K562 (cell line): ENCODE data around the gene SYCN. TPM values are rescaled to one million over a fixed set of nuclear protein-coding genes. Genes with fewer than 3 reads are reported as not detected.
A peak's percentile ranks its signal among the peaks of the same experiment; 100 is the strongest.

ENCODE experiments used
- ATAC-seq: fragments of 200-7000 bp; cut with Tn5 transposase; 3 replicates; pipeline ENCODE4 v1.9.1; 2020; ENCODE audit warnings: moderate library complexity
- BruUV-seq: library from RNA; stranded (reverse); fragments of 400-500 nt; replicated peaks from 2 replicates; lab custom pipeline; 2021; lab: Mats Ljungman, UMichigan
- CTCF ChIA-PET: fragments of 300-600 bp; formaldehyde crosslinking; extraction: SDS; loops from one replicate; lab custom pipeline; 2021; ENCODE audit warnings: low intra/inter-chr PET ratio; lab: Yijun Ruan, JAX
- POLR2A ChIA-PET: fragments of 300-600, 350-650 bp; sonication (Branson Sonifier 250); formaldehyde crosslinking; extraction: SDS; loops from one replicate; lab custom pipeline; 2021; ENCODE audit warnings: antibody characterized with exemption, inconsistent platforms; lab: Yijun Ruan, JAX
- DNase-seq, 4 experiments: peaks; one replicate each; pipeline versions ENCODE4 v3.0.0 to v3.0.0-alpha.2; 2011 to 2018; ENCODE audit warnings: low spot score in 3 of 4, mixed read lengths in 3 of 4; ENCODE audit errors: extremely low read depth in 1 of 4
- FAIRE-seq: peaks from 2 replicates; lab custom pipeline; 2011; peaks lifted over from hg19 to GRCh38; lab: Jason Lieb, UNC
- H2AFZ ChIP-seq: 2 replicates; pipeline ENCODE4 v1.6.0; 2011; ENCODE audit warnings: low read depth, low read length, control low read depth, inconsistent platforms
- H3K27ac ChIP-seq: fragments of 200-600 bp; 3 replicates; pipeline ENCODE4 v1.8.0; 2011; ENCODE audit warnings: low read depth, mild to moderate bottlenecking, control low read depth, inconsistent platforms, low read length, moderate library complexity, mixed read lengths; ENCODE audit errors: extremely low read depth
- H3K27me3 ChIP-seq, 2 experiments: fragments of 300-600 bp in 1 of 2; 2 replicates in 1 of 2; 3 replicates in 1 of 2; pipeline versions ENCODE4 v1.6.0 to v1.8.0; 2011; ENCODE audit warnings: inconsistent platforms in 2 of 2, low read length in 2 of 2, mild to moderate bottlenecking in 1 of 2, mixed read lengths in 1 of 2, moderate library complexity in 1 of 2; ENCODE audit not compliant: control insufficient read depth in 2 of 2, insufficient read depth in 2 of 2
- H3K36me3 ChIP-seq: fragments of 300-600 bp; 3 replicates; pipeline ENCODE4 v1.8.0; 2011; ENCODE audit warnings: mild to moderate bottlenecking, low read length, inconsistent platforms; ENCODE audit not compliant: control insufficient read depth, insufficient read depth
- H3K4me1 ChIP-seq, 2 experiments: fragments of 200-600 bp in 1 of 2; replicated peaks in 1 of 2; 2 replicates in 1 of 2; 3 replicates in 1 of 2; pipeline versions ENCODE4 v1.5.1 to v1.8.0; 2011; ENCODE audit warnings: inconsistent platforms in 2 of 2, low read length in 2 of 2, mild to moderate bottlenecking in 1 of 2, mixed read lengths in 1 of 2, moderate library complexity in 1 of 2; ENCODE audit not compliant: control insufficient read depth in 2 of 2, insufficient read depth in 2 of 2
- H3K4me2 ChIP-seq: 2 replicates; pipeline ENCODE4 v1.6.1; 2011; ENCODE audit warnings: low read length, control low read depth, inconsistent platforms, mixed read lengths; ENCODE audit not compliant: insufficient read depth
- H3K4me3 ChIP-seq: fragments of 200-600 bp; sonication (generic), shearing (Covaris generic); 2 replicates; pipeline ENCODE4 v1.5.1; 2016; ENCODE audit warnings: control low read depth, inconsistent platforms
- H3K79me2 ChIP-seq: fragments of 200-600 bp; 3 replicates; pipeline ENCODE4 v1.8.0; 2011; ENCODE audit warnings: low read length, inconsistent platforms; ENCODE audit not compliant: control insufficient read depth, insufficient read depth
- H3K9ac ChIP-seq, 2 experiments: 2 replicates each; pipeline versions ENCODE4 v1.6.0 to v1.6.1; 2011; ENCODE audit warnings: low read depth in 2 of 2, low read length in 2 of 2, control low read depth in 1 of 2, inconsistent platforms in 1 of 2, mild to moderate bottlenecking in 1 of 2, mixed read lengths in 1 of 2; ENCODE audit not compliant: insufficient read depth in 1 of 2
- H3K9me1 ChIP-seq: one replicate; pipeline ENCODE4 v1.6.0; 2011; ENCODE audit warnings: inconsistent platforms, mild to moderate bottlenecking, low read length, moderate library complexity; ENCODE audit not compliant: control insufficient read depth, insufficient read depth
- H3K9me3 ChIP-seq: replicated peaks from 2 replicates; pipeline ENCODE4 v1.5.1; 2011; ENCODE audit warnings: low read depth, low read length, inconsistent platforms; ENCODE audit not compliant: control insufficient read depth, insufficient read depth
- H4K20me1 ChIP-seq: replicated peaks from 2 replicates; pipeline ENCODE4 v1.6.1; 2011; ENCODE audit warnings: low read length, inconsistent platforms, mixed read lengths; ENCODE audit not compliant: control insufficient read depth, insufficient read depth
- CBFA2T2 ChIP-seq: fragments of 450-650 bp; conservative IDR thresholded peaks from 2 replicates; pipeline ENCODE4 v1.6.1; 2017; ENCODE audit warnings: mild to moderate bottlenecking
- CBX2 ChIP-seq: fragments of 200-600 bp; sonication (generic); IDR thresholded peaks from one replicate; pipeline ENCODE4 v1.6.1; 2012; ENCODE audit warnings: mild to moderate bottlenecking, low read length, inconsistent platforms; ENCODE audit not compliant: insufficient read depth, poor library complexity, severe bottlenecking
- ELK3 ChIP-seq: fragments of 450-650 bp; formaldehyde crosslinking; IDR thresholded peaks from 2 replicates; pipeline ENCODE4 v1.4.0; 2020; ENCODE audit warnings: mild to moderate bottlenecking
- FOXK2 ChIP-seq, 2 experiments: fragments of 450-650 bp; IDR thresholded peaks in 1 of 2; conservative IDR thresholded peaks in 1 of 2; 2 replicates each; pipeline ENCODE4 v1.6.1; 2016; ENCODE audit warnings: low read depth in 2 of 2, mild to moderate bottlenecking in 1 of 2
- JUNB ChIP-seq: fragments of 450-650 bp; formaldehyde crosslinking; conservative IDR thresholded peaks from 2 replicates; pipeline ENCODE4 v1.4.0; 2020; ENCODE audit warnings: mild to moderate bottlenecking
- RBM25 ChIP-seq: fragments of 200-400 bp; formaldehyde crosslinking; IDR thresholded peaks from 2 replicates; pipeline ENCODE4 v1.6.1; 2018; ENCODE audit warnings: low read length, low read depth, moderate library complexity; ENCODE audit not compliant: severe bottlenecking
- SLC30A9 ChIP-seq: fragments of 250-450 bp; sonication (Bioruptor Pico); IDR thresholded peaks from 2 replicates; pipeline ENCODE4 v1.8.0; 2022; ENCODE audit warnings: mild to moderate bottlenecking, moderate library complexity
- SP2 ChIP-seq: IDR thresholded peaks from 2 replicates; pipeline ENCODE4 v1.6.1; 2011; ENCODE audit warnings: mild to moderate bottlenecking, low read depth, low read length, moderate library complexity; ENCODE audit not compliant: poor library complexity, severe bottlenecking; ENCODE audit errors: extremely low read depth
- TGIF2 ChIP-seq: sonication (generic); formaldehyde crosslinking; IDR thresholded peaks from 2 replicates; pipeline ENCODE4 v1.8.1; 2022; ENCODE audit warnings: mild to moderate bottlenecking, missing genetic modification reagents, moderate library complexity
- ZBTB5 ChIP-seq: fragments of 450-650 bp; IDR thresholded peaks from 2 replicates; pipeline ENCODE4 v1.6.1; 2017; ENCODE audit warnings: antibody characterized with exemption
- ZNF146 ChIP-seq: IDR thresholded peaks from one replicate; pipeline ENCODE4 v1.6.1; 2018; ENCODE audit warnings: missing compliant biosample characterization; ENCODE audit not compliant: unreplicated experiment
- ZNF239 ChIP-seq: fragments of 250-450 bp; sonication (Bioruptor Pico); IDR thresholded peaks from 2 replicates; pipeline ENCODE4 v1.4.0; 2020; ENCODE audit warnings: mild to moderate bottlenecking
- WGBS: fragments of 100-300 bp; shearing (Covaris generic); methylation state at CpG from one replicate; pipeline ENCODE4 v1.1.6; 2016; ENCODE audit warnings: low coverage, mixed read lengths; ENCODE audit not compliant: insufficient coverage; ENCODE audit errors: missing lambda C conversion rate; 5-methylcytosine and 5-hydroxymethylcytosine counted together
- in situ Hi-C: fragments of 300-500 bp; cut with MboI; formaldehyde crosslinking; loops from 4 replicates; pipeline ENCODE4 v1.15.0; 2018; ENCODE audit warnings: inconsistent platforms, mixed read lengths
- intact Hi-C: fragments of 100-400 bp; cut with micrococcal nuclease; formaldehyde crosslinking; loops from 2 replicates; pipeline ENCODE4 v1.14.2; 2022
- polyA plus RNA-seq, 8 experiments: library from polyadenylated mRNA; depleted of rRNA in 4 of 8; stranded (reverse) in 5 of 8; unstranded in 3 of 8; fragments of >200 nt; fragmentation: Nextera tagmentation in 2 of 8; fragmentation: Illumina TruSeq in 1 of 8; extraction: Ambion mirVana in 2 of 8; extraction: Trizol in 1 of 8; gene quantifications; 2 replicates each; pipeline versions ENCODE4 v1.2.1 to v1.2.3, GENCODE V29; 2011 to 2014; ENCODE audit warnings: inconsistent platforms in 1 of 8, missing spikeins in 1 of 8
- total RNA-seq, 7 experiments: library from RNA; depleted of rRNA in 6 of 7; stranded (reverse); fragments of >200 nt in 6 of 7; fragmentation: Illumina TruSeq in 2 of 7; extraction: Trizol in 2 of 7; gene quantifications; 2 replicates each; pipeline versions ENCODE4 v1.2.1 to v1.2.3, GENCODE V29; 2011 to 2021; ENCODE audit warnings: low replicate concordance in 1 of 7
- TF ChIP-seq, protein P1 (sequence below): sonication (generic); formaldehyde crosslinking; IDR thresholded peaks from 2 replicates; pipeline ENCODE4 v1.8.0; 2023; ENCODE audit warnings: missing genetic modification reagents, mild to moderate bottlenecking, borderline replicate concordance

Gene SYCN
- total and polyA plus RNA-seq, 9 of the 15 experiments (the other 6 are each of a cell fraction or from before 2014, with no cell fraction given): not detected

- H3K36me3 ChIP-seq: no peaks in the 10 kb centered on the region
- H3K4me1 ChIP-seq: peaks cover 0 to 11% of the 10 kb centered on the region in 2 experiments; a peak in 4 of 5 replicates
- no peak overlapping the region for H2AFZ ChIP-seq
- no peak overlapping the region for H3K9ac ChIP-seq
- no TSS peak for BruUV-seq
- no peak overlapping the region for H3K27ac ChIP-seq
- 71% methylated on average over 8 of the region's 8 CpGs for WGBS
- no peaks in the 10 kb centered on the region for H3K27me3 ChIP-seq
- ChIA-PET CTCF (interaction anchor here (0.9 kb wide), 1 partner anchor 65 kb away, joined by 3 read pairs; no protein-coding TSS in a partner anchor), POLR2A (no interaction called here)
- in situ Hi-C loops (no loop called here), intact Hi-C loops (loop anchor here (5.0 kb wide), 1 partner anchor 224 kb away; no protein-coding TSS in a partner anchor)
- FAIRE-seq (no peak), DNase-seq (no peak), ATAC-seq (no peak)
- no peaks in the 10 kb centered on the region for H3K9me1 ChIP-seq
- H3K4me2 ChIP-seq: no peak overlapping the region
- no peaks in the 10 kb centered on the region for H3K9me3 ChIP-seq
- H3K79me2 ChIP-seq: no peaks in the 10 kb centered on the region
- no peaks in the 10 kb centered on the region; the same call in 1 of the 2 replicates for H4K20me1 ChIP-seq
- H3K4me3 ChIP-seq: no peak overlapping the region
- TF ChIP-seq ZNF239 (no peak), TGIF2 (CRISPR knock-in tag) (no peak), JUNB (no peak), CBX2 (no peak), FOXK2 (conservative IDR thresholded peaks at IDR 0.05 in 1 of 2, IDR thresholded peaks at IDR 0.05 in 1 of 2; ENCODE audit: low read depth in 2 of 2) (no peak), CBFA2T2 (no peak), RBM25 (peak; percentile 31), ZNF146 (CRISPR knock-in tag) (peak; percentile 61), ELK3 (CRISPR knock-in tag) (no peak), SLC30A9 (CRISPR knock-in tag) (no peak), ZBTB5 (no peak), SP2 (no peak)
- TF ChIP-seq, protein P1, sequence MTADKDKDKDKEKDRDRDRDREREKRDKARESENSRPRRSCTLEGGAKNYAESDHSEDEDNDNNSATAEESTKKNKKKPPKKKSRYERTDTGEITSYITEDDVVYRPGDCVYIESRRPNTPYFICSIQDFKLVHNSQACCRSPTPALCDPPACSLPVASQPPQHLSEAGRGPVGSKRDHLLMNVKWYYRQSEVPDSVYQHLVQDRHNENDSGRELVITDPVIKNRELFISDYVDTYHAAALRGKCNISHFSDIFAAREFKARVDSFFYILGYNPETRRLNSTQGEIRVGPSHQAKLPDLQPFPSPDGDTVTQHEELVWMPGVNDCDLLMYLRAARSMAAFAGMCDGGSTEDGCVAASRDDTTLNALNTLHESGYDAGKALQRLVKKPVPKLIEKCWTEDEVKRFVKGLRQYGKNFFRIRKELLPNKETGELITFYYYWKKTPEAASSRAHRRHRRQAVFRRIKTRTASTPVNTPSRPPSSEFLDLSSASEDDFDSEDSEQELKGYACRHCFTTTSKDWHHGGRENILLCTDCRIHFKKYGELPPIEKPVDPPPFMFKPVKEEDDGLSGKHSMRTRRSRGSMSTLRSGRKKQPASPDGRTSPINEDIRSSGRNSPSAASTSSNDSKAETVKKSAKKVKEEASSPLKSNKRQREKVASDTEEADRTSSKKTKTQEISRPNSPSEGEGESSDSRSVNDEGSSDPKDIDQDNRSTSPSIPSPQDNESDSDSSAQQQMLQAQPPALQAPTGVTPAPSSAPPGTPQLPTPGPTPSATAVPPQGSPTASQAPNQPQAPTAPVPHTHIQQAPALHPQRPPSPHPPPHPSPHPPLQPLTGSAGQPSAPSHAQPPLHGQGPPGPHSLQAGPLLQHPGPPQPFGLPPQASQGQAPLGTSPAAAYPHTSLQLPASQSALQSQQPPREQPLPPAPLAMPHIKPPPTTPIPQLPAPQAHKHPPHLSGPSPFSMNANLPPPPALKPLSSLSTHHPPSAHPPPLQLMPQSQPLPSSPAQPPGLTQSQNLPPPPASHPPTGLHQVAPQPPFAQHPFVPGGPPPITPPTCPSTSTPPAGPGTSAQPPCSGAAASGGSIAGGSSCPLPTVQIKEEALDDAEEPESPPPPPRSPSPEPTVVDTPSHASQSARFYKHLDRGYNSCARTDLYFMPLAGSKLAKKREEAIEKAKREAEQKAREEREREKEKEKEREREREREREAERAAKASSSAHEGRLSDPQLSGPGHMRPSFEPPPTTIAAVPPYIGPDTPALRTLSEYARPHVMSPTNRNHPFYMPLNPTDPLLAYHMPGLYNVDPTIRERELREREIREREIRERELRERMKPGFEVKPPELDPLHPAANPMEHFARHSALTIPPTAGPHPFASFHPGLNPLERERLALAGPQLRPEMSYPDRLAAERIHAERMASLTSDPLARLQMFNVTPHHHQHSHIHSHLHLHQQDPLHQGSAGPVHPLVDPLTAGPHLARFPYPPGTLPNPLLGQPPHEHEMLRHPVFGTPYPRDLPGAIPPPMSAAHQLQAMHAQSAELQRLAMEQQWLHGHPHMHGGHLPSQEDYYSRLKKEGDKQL: no peak
Observed at GRCh38 chr19:39186391-39186790, 17.7 kb downstream of the SYCN start.
